CD14-positive monocyte (primary cell): ENCODE measurements around the gene EXOSC2. TPM values are rescaled to one million over a fixed set of nuclear protein-coding genes. Genes with fewer than 3 reads are reported as not detected.

Experiments
- DNase-seq, 3 donors: peaks; one replicate each; pipeline ENCODE4 v3.0.0-alpha.2; 2011 to 2022
- H2AFZ ChIP-seq: 2 replicates; pipeline ENCODE4 v1.6.0; 2012; ENCODE audit warnings: mild to moderate bottlenecking, low read depth, low read length, inconsistent platforms; ENCODE audit not compliant: insufficient read depth, poor library complexity, severe bottlenecking
- H3K27ac ChIP-seq, 2 donors: 1 replicate in 1 of 2; 2 replicates in 1 of 2; pipeline ENCODE4 v1.5.1; 2012 to 2013; ENCODE audit warnings: low read length in 2 of 2, control low read depth in 1 of 2, inconsistent platforms in 1 of 2, low read depth in 1 of 2, mild to moderate bottlenecking in 1 of 2
- H3K27me3 ChIP-seq, 2 donors: one replicate each; pipeline versions ENCODE4 v1.6.0 to v1.6.1; 2011 to 2013; ENCODE audit warnings: low read length in 2 of 2; ENCODE audit not compliant: control insufficient read depth in 2 of 2, insufficient read depth in 2 of 2
- H3K36me3 ChIP-seq, 2 donors: replicated peaks in 1 of 2; 1 replicate in 1 of 2; 2 replicates in 1 of 2; pipeline versions ENCODE4 v1.5.1 to v1.6.1; 2012 to 2013; ENCODE audit warnings: low read length in 2 of 2, control low read depth in 1 of 2, inconsistent platforms in 1 of 2, mild to moderate bottlenecking in 1 of 2; ENCODE audit not compliant: insufficient read depth in 2 of 2, control insufficient read depth in 1 of 2
- H3K4me1 ChIP-seq, 2 donors: 1 replicate in 1 of 2; 2 replicates in 1 of 2; pipeline versions ENCODE4 v1.5.1 to v1.6.1; 2012 to 2013; ENCODE audit warnings: low read length in 2 of 2, control low read depth in 1 of 2, inconsistent platforms in 1 of 2, mild to moderate bottlenecking in 1 of 2, moderate library complexity in 1 of 2; ENCODE audit not compliant: insufficient read depth in 2 of 2, control insufficient read depth in 1 of 2
- H3K4me2 ChIP-seq: replicated peaks from 2 replicates; pipeline ENCODE3; 2012; ENCODE audit warnings: low read length, moderate library complexity, mild to moderate bottlenecking; ENCODE audit not compliant: poor library complexity, severe bottlenecking; ENCODE audit errors: extremely low read depth
- H3K4me3 ChIP-seq, 3 experiments: fragments of 200-600 bp in 1 of 3; sonication (generic) in 1 of 3; replicated peaks in 1 of 3; 1 replicate in 2 of 3; 2 replicates in 1 of 3; pipeline ENCODE4 v1.5.1; 2011 to 2013; ENCODE audit warnings: low read length in 3 of 3, mild to moderate bottlenecking in 3 of 3, control low read depth in 2 of 3, low read depth in 2 of 3, inconsistent platforms in 1 of 3, moderate library complexity in 1 of 3
- H3K79me2 ChIP-seq: 2 replicates; pipeline ENCODE4 v1.6.0; 2012; ENCODE audit warnings: mild to moderate bottlenecking, control low read depth, inconsistent platforms, low read length, moderate library complexity; ENCODE audit not compliant: insufficient read depth
- H3K9ac ChIP-seq: 2 replicates; pipeline ENCODE4 v1.6.0; 2017; ENCODE audit warnings: low read length, mild to moderate bottlenecking; ENCODE audit not compliant: insufficient read depth, poor library complexity, severe bottlenecking
- H3K9me3 ChIP-seq, 2 donors: replicated peaks in 1 of 2; 1 replicate in 1 of 2; 2 replicates in 1 of 2; pipeline versions ENCODE4 v1.5.1 to v1.6.1; 2012 to 2013; ENCODE audit warnings: low read length in 2 of 2, control low read depth in 1 of 2; ENCODE audit not compliant: control insufficient read depth in 1 of 2, insufficient read depth in 1 of 2
- H4K20me1 ChIP-seq: 2 replicates; pipeline ENCODE4 v1.6.0; 2012; ENCODE audit warnings: mild to moderate bottlenecking, low read length, control low read depth, moderate library complexity; ENCODE audit not compliant: insufficient read depth
- H3K27ac Mint-ChIP-seq, 7 donors: one replicate each; pipeline ENCODE4 v1.8.0; 2020; ENCODE audit warnings: mild to moderate bottlenecking in 7 of 7, mixed read lengths in 7 of 7, moderate library complexity in 6 of 7, inconsistent platforms in 2 of 7
- H3K27me3 Mint-ChIP-seq, 3 donors: one replicate each; pipeline ENCODE4 v1.8.0; 2021 to 2022; ENCODE audit warnings: low read depth in 3 of 3, mild to moderate bottlenecking in 3 of 3, mixed read lengths in 3 of 3, moderate library complexity in 3 of 3, inconsistent platforms in 1 of 3
- H3K36me3 Mint-ChIP-seq, 2 donors: one replicate each; pipeline ENCODE4 v1.8.0; 2020; ENCODE audit warnings: mixed read lengths in 2 of 2, inconsistent platforms in 1 of 2, mild to moderate bottlenecking in 1 of 2
- H3K4me1 Mint-ChIP-seq: one replicate; pipeline ENCODE4 v1.8.0; 2020; ENCODE audit warnings: mild to moderate bottlenecking, mixed read lengths
- H3K4me3 Mint-ChIP-seq, 2 donors: one replicate each; pipeline ENCODE4 v1.8.0; 2020; ENCODE audit warnings: mild to moderate bottlenecking in 2 of 2, mixed read lengths in 2 of 2, moderate library complexity in 1 of 2
- H3K9me3 Mint-ChIP-seq, 7 donors: one replicate each; pipeline ENCODE4 v1.8.0; 2020 to 2022; ENCODE audit warnings: mixed read lengths in 7 of 7, mild to moderate bottlenecking in 6 of 7, moderate library complexity in 6 of 7, inconsistent platforms in 2 of 7
- WGBS: methylation state at CpG from one replicate; pipeline ENCODE4 v1.1.5; 2013; ENCODE audit warnings: missing lambda C conversion rate; ENCODE audit not compliant: insufficient coverage; 5-methylcytosine and 5-hydroxymethylcytosine counted together
- intact Hi-C, 2 donors: fragments of 100-400 bp; cut with micrococcal nuclease; formaldehyde crosslinking; loops; one replicate each; pipeline versions ENCODE4 v1.15.0 to v1.15.1; 2023
- polyA plus RNA-seq, 3 donors: library from polyadenylated mRNA; depleted of rRNA in 1 of 3; unstranded in 2 of 3; stranded (reverse) in 1 of 3; fragments of 300-500 nt in 2 of 3; fragments of >200 nt in 1 of 3; fragmentation: Illumina TruSeq in 2 of 3; gene quantifications; 1 replicate in 2 of 3; 2 replicates in 1 of 3; pipeline ENCODE4 v1.2.3, GENCODE V29; 2012 to 2021
- TF ChIP-seq, protein P1 (sequence below): fragments of 200-600 bp; IDR thresholded peaks from one replicate; pipeline ENCODE4 v1.8.0; 2022; ENCODE audit warnings: antibody characterized with exemption, mild to moderate bottlenecking

The EXOSC2 gene
- polyA plus RNA-seq, 3 donors = 10.2 to 15.8 (median 11.2) TPM

DNA sequence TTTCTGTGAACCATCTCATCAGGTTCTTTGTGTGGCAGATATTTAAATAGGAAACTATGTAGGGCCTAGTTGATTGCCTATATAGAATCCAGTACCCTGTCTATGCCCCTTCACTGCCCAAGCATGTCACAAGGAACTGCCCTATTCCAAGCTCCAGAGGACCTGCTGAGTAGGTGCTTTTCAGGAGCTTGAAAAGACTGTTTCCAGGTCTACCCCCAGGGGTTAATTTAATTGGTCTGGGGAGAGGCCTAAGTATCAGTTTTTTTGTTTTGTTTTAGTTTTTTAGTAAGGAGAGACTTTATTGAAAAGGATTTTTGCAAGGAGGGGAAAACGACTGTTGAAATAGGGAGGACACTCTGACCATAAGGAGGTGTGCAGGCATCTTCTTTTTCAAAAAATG is 43.3 kb downstream of the EXOSC2 start:
- no peaks in the 10 kb centered on the region for H3K27me3 ChIP-seq
- no peaks in the 10 kb centered on the region for H3K27me3 Mint-ChIP-seq
- DNase-seq = no peak
- no peak overlapping the region for H3K9ac ChIP-seq
- H3K27ac Mint-ChIP-seq = no peak overlapping the region
- TF ChIP-seq, protein P1, sequence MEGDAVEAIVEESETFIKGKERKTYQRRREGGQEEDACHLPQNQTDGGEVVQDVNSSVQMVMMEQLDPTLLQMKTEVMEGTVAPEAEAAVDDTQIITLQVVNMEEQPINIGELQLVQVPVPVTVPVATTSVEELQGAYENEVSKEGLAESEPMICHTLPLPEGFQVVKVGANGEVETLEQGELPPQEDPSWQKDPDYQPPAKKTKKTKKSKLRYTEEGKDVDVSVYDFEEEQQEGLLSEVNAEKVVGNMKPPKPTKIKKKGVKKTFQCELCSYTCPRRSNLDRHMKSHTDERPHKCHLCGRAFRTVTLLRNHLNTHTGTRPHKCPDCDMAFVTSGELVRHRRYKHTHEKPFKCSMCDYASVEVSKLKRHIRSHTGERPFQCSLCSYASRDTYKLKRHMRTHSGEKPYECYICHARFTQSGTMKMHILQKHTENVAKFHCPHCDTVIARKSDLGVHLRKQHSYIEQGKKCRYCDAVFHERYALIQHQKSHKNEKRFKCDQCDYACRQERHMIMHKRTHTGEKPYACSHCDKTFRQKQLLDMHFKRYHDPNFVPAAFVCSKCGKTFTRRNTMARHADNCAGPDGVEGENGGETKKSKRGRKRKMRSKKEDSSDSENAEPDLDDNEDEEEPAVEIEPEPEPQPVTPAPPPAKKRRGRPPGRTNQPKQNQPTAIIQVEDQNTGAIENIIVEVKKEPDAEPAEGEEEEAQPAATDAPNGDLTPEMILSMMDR = no peak
- H3K4me1 Mint-ChIP-seq = peaks cover 6% of the 10 kb centered on the region
- WGBS = no CpG with 5 or more reads among the region's 1 CpG
- H3K4me3 Mint-ChIP-seq = no peak overlapping the region
- H3K9me3 Mint-ChIP-seq = no peaks in the 10 kb centered on the region
- no peak overlapping the region for H2AFZ ChIP-seq
- intact Hi-C loops = no loop called here
- H3K27ac ChIP-seq = no peak overlapping the region
- H3K4me2 ChIP-seq = no peak overlapping the region
- no peak overlapping the region for H3K4me3 ChIP-seq
- H3K36me3 Mint-ChIP-seq = peaks cover 3 to 13% of the 10 kb centered on the region in 2 donors
- no peaks in the 10 kb centered on the region for H3K9me3 ChIP-seq
- no peaks in the 10 kb centered on the region for H3K36me3 ChIP-seq
- H3K4me1 ChIP-seq = peaks cover 0 to 4% of the 10 kb centered on the region in 2 donors
- H3K79me2 ChIP-seq = peaks cover 27% of the 10 kb centered on the region
- peaks cover 39% of the 10 kb centered on the region for H4K20me1 ChIP-seq

- Histone ChIP-seq H3K9ac (no peak overlapping the region), H3K4me3 (no peak overlapping the region), H3K9me3 (no peaks in the 10 kb centered on the region), H3K4me2 (no peak overlapping the region), H3K27me3 (no peaks in the 10 kb centered on the region), H4K20me1 (peaks cover 36% of the 10 kb centered on the region), H3K27ac (no peak overlapping the region), H2AFZ (no peak overlapping the region), H3K79me2 (peaks cover 18% of the 10 kb centered on the region), H3K36me3 (no peaks in the 10 kb centered on the region), H3K4me1 (no peaks in the 10 kb centered on the region)
- DNase-seq = no peak
- H3K27me3 Mint-ChIP-seq = no peaks in the 10 kb centered on the region
- H3K4me3 Mint-ChIP-seq = no peak overlapping the region
- WGBS = no CpG with 5 or more reads among the region's 3 CpGs
- no peaks in the 10 kb centered on the region for H3K4me1 Mint-ChIP-seq
- H3K36me3 Mint-ChIP-seq = peaks cover 3 to 13% of the 10 kb centered on the region in 2 donors
- intact Hi-C loops = no loop called here
- H3K9me3 Mint-ChIP-seq = no peaks in the 10 kb centered on the region
- no peak overlapping the region for H3K27ac Mint-ChIP-seq
- TF ChIP-seq, protein P1 = no peak
Observed at GRCh38 chr9:130738281-130738680, 44.7 kb downstream of the EXOSC2 start.
